K562 (cell line): ENCODE measurements around the gene SLC10A3. TPM values are rescaled to one million over a fixed set of nuclear protein-coding genes. Genes with fewer than 3 reads are reported as not detected.

Source experiments
- BRCA1 ChIP-seq, 2 experiments: fragments of 450-650 bp in 1 of 2; sonication (generic) in 1 of 2; formaldehyde crosslinking in 1 of 2; IDR thresholded peaks; 2 replicates each; pipeline versions ENCODE4 v1.5.0 to v1.6.1; 2017 to 2020; ENCODE audit warnings: mild to moderate bottlenecking in 1 of 2, missing genetic modification reagents in 1 of 2
- CHD2 ChIP-seq: IDR thresholded peaks from 2 replicates; pipeline ENCODE4 v1.6.1; 2011; ENCODE audit warnings: low read depth, low read length
- GTF2A2 ChIP-seq: IDR thresholded peaks from 2 replicates; pipeline ENCODE4 v1.6.1; 2016; ENCODE audit warnings: mild to moderate bottlenecking, missing genetic modification characterization, missing compliant biosample characterization
- IFI16 ChIP-seq: fragments of 250-450 bp; sonication (Bioruptor Pico); IDR thresholded peaks from 2 replicates; pipeline ENCODE4 v2.1.2; 2022; ENCODE audit warnings: mild to moderate bottlenecking, inconsistent platforms
- NEUROD1 ChIP-seq: fragments of 150-350 bp; IDR thresholded peaks from 2 replicates; pipeline ENCODE4 v1.6.1; 2014; ENCODE audit warnings: borderline replicate concordance, low read length, low read depth; ENCODE audit not compliant: partially characterized antibody
- NFE2L1 ChIP-seq: fragments of 450-650 bp; IDR thresholded peaks from 2 replicates; pipeline ENCODE4 v1.6.1; 2016; ENCODE audit warnings: missing genetic modification characterization, low read depth, mild to moderate bottlenecking, missing compliant biosample characterization, moderate library complexity, borderline replicate concordance
- NR2F6 ChIP-seq: fragments of 450-650 bp; formaldehyde crosslinking; IDR thresholded peaks from 2 replicates; pipeline ENCODE4 v1.4.0; 2020; ENCODE audit warnings: mild to moderate bottlenecking
- ZNF143 ChIP-seq: sonication (generic); formaldehyde crosslinking; IDR thresholded peaks from 2 replicates; pipeline ENCODE4 v1.9.0; 2022; ENCODE audit warnings: mild to moderate bottlenecking, missing genetic modification reagents
- ZNF184 ChIP-seq: sonication (generic); formaldehyde crosslinking; IDR thresholded peaks from 2 replicates; pipeline ENCODE4 v1.5.0; 2020; ENCODE audit warnings: missing genetic modification reagents
- polyA plus RNA-seq, 8 experiments: library from polyadenylated mRNA; depleted of rRNA in 4 of 8; stranded (reverse) in 5 of 8; unstranded in 3 of 8; fragments of >200 nt; fragmentation: Nextera tagmentation in 2 of 8; fragmentation: Illumina TruSeq in 1 of 8; extraction: Ambion mirVana in 2 of 8; extraction: Trizol in 1 of 8; gene quantifications; 2 replicates each; pipeline versions ENCODE4 v1.2.1 to v1.2.3, GENCODE V29; 2011 to 2014; ENCODE audit warnings: inconsistent platforms in 1 of 8, missing spikeins in 1 of 8
- total RNA-seq, 7 experiments: library from RNA; depleted of rRNA in 6 of 7; stranded (reverse); fragments of >200 nt in 6 of 7; fragmentation: Illumina TruSeq in 2 of 7; extraction: Trizol in 2 of 7; gene quantifications; 2 replicates each; pipeline versions ENCODE4 v1.2.1 to v1.2.3, GENCODE V29; 2011 to 2021; ENCODE audit warnings: low replicate concordance in 1 of 7
- TF ChIP-seq, protein P1 (sequence below): sonication (generic); formaldehyde crosslinking; IDR thresholded peaks from 2 replicates; pipeline ENCODE4 v1.8.1; 2023; ENCODE audit warnings: mild to moderate bottlenecking, missing genetic modification reagents
- TF ChIP-seq, protein P2 (sequence below): IDR thresholded peaks from 2 replicates; pipeline ENCODE4 v1.6.1; 2011; ENCODE audit warnings: borderline replicate concordance, low read depth, mild to moderate bottlenecking, moderate library complexity, low read length; ENCODE audit not compliant: insufficient read depth, poor library complexity, severe bottlenecking
- TF ChIP-seq, protein P3 (sequence below), 2 experiments: fragments of 200-800 bp in 1 of 2; sonication (Bioruptor generic) in 1 of 2; sonication (generic) in 1 of 2; formaldehyde crosslinking in 1 of 2; IDR thresholded peaks in 1 of 2; conservative IDR thresholded peaks in 1 of 2; 2 replicates each; pipeline versions ENCODE4 v1.5.0 to v1.6.1; 2016 to 2020; ENCODE audit warnings: missing compliant biosample characterization in 1 of 2, missing genetic modification characterization in 1 of 2, missing genetic modification reagents in 1 of 2
- TF ChIP-seq, protein P4 (sequence below), 3 experiments: fragments of 200-800 bp in 1 of 3; fragments of 250-450 bp in 1 of 3; fragments of 450-650 bp in 1 of 3; sonication (Bioruptor Pico) in 1 of 3; sonication (Bioruptor generic) in 1 of 3; formaldehyde crosslinking in 1 of 3; IDR thresholded peaks; 2 replicates each; pipeline versions ENCODE4 v1.6.1 to v1.8.0; 2016 to 2022; ENCODE audit warnings: mild to moderate bottlenecking in 2 of 3, missing genetic modification characterization in 2 of 3, missing compliant biosample characterization in 1 of 3, moderate library complexity in 1 of 3
- TF ChIP-seq, protein P5 (sequence below): sonication (generic); formaldehyde crosslinking; IDR thresholded peaks from 2 replicates; pipeline ENCODE4 v1.8.1; 2023; ENCODE audit warnings: mild to moderate bottlenecking, missing genetic modification reagents

Gene SLC10A3
- total and polyA plus RNA-seq, 9 of the 15 experiments (the other 6 are each of a cell fraction or from before 2014, with no cell fraction given), result 5.2 to 30.6 (median 16.7) TPM

DNA sequence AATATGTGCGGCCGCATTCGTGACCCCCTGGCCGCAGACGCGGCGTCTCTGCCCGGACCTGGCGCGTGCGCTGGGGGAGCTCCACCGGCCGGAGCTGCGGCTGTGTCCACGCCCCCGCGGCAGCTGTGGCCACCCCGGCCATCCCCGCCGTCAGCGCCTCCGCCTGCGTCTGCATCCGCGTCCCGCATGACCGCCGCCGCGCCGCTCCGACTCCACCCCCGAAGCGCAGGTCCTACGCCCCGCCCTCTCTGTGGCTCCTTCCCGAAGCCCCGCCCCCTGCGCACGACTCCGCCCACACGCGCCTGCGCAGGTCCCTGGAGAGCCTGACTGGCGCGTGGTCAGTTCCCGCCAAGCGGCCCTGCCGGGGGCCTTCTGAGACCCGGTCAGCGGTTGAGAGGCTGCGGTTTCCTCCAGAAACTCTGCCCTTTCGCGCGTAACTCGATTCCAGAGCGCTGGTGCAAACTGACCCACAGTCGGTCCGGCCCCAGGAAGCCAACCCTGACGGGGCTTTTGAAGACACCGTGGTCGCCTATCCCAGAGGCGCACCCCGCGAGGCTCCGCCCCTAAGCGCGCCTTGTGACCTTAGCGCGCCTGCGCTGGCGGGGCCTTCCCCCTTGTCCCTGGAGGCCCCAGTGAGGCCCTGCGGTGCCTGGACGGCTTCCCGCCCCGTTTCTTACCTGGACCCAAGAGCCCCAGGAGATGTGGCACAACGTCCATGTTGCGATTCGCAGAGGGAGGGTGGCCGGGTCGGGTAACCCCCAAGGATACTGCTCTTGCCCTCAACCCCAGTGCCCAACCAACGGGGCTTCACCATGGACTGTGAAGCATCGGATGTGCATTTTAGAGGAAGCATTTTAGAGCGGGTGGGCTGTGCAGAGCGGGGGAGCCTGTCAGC lies 11.5 kb downstream of the SLC10A3 start, which contains the start of gene LAGE3 (continued):
- TF ChIP-seq, protein P1, sequence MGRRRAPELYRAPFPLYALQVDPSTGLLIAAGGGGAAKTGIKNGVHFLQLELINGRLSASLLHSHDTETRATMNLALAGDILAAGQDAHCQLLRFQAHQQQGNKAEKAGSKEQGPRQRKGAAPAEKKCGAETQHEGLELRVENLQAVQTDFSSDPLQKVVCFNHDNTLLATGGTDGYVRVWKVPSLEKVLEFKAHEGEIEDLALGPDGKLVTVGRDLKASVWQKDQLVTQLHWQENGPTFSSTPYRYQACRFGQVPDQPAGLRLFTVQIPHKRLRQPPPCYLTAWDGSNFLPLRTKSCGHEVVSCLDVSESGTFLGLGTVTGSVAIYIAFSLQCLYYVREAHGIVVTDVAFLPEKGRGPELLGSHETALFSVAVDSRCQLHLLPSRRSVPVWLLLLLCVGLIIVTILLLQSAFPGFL (CRISPR knock-in tag), result no peak
- no peak for TF ChIP-seq ZNF184 (CRISPR knock-in tag)
- TF ChIP-seq, protein P2, sequence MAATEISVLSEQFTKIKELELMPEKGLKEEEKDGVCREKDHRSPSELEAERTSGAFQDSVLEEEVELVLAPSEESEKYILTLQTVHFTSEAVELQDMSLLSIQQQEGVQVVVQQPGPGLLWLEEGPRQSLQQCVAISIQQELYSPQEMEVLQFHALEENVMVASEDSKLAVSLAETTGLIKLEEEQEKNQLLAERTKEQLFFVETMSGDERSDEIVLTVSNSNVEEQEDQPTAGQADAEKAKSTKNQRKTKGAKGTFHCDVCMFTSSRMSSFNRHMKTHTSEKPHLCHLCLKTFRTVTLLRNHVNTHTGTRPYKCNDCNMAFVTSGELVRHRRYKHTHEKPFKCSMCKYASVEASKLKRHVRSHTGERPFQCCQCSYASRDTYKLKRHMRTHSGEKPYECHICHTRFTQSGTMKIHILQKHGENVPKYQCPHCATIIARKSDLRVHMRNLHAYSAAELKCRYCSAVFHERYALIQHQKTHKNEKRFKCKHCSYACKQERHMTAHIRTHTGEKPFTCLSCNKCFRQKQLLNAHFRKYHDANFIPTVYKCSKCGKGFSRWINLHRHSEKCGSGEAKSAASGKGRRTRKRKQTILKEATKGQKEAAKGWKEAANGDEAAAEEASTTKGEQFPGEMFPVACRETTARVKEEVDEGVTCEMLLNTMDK, result no peak
- TF ChIP-seq, protein P3, sequence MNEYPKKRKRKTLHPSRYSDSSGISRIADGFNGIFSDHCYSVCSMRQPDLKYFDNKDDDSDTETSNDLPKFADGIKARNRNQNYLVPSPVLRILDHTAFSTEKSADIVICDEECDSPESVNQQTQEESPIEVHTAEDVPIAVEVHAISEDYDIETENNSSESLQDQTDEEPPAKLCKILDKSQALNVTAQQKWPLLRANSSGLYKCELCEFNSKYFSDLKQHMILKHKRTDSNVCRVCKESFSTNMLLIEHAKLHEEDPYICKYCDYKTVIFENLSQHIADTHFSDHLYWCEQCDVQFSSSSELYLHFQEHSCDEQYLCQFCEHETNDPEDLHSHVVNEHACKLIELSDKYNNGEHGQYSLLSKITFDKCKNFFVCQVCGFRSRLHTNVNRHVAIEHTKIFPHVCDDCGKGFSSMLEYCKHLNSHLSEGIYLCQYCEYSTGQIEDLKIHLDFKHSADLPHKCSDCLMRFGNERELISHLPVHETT (CRISPR knock-in tag; conservative IDR thresholded peaks at IDR 0.05 in 1 of 2, IDR thresholded peaks at IDR 0.05 in 1 of 2), result peak in 1 of 2 experiments; percentile 72; a peak in 2 of 4 replicates
- no peak for TF ChIP-seq NR2F6 (CRISPR knock-in tag)
- TF ChIP-seq NFE2L1 (tag), result no peak
- 0 out of 2 replicates have a peak, but pooled peaks have one; percentile 13 for TF ChIP-seq CHD2
- TF ChIP-seq NEUROD1, result no peak
- TF ChIP-seq, protein P4, sequence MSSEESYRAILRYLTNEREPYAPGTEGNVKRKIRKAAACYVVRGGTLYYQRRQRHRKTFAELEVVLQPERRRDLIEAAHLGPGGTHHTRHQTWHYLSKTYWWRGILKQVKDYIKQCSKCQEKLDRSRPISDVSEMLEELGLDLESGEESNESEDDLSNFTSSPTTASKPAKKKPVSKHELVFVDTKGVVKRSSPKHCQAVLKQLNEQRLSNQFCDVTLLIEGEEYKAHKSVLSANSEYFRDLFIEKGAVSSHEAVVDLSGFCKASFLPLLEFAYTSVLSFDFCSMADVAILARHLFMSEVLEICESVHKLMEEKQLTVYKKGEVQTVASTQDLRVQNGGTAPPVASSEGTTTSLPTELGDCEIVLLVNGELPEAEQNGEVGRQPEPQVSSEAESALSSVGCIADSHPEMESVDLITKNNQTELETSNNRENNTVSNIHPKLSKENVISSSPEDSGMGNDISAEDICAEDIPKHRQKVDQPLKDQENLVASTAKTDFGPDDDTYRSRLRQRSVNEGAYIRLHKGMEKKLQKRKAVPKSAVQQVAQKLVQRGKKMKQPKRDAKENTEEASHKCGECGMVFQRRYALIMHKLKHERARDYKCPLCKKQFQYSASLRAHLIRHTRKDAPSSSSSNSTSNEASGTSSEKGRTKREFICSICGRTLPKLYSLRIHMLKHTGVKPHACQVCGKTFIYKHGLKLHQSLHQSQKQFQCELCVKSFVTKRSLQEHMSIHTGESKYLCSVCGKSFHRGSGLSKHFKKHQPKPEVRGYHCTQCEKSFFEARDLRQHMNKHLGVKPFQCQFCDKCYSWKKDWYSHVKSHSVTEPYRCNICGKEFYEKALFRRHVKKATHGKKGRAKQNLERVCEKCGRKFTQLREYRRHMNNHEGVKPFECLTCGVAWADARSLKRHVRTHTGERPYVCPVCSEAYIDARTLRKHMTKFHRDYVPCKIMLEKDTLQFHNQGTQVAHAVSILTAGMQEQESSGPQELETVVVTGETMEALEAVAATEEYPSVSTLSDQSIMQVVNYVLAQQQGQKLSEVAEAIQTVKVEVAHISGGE (CRISPR knock-in tag; IDR thresholded peaks at IDR 0.05), result no peak
- TF ChIP-seq GTF2A2 (tag), result no peak
- TF ChIP-seq, protein P5, sequence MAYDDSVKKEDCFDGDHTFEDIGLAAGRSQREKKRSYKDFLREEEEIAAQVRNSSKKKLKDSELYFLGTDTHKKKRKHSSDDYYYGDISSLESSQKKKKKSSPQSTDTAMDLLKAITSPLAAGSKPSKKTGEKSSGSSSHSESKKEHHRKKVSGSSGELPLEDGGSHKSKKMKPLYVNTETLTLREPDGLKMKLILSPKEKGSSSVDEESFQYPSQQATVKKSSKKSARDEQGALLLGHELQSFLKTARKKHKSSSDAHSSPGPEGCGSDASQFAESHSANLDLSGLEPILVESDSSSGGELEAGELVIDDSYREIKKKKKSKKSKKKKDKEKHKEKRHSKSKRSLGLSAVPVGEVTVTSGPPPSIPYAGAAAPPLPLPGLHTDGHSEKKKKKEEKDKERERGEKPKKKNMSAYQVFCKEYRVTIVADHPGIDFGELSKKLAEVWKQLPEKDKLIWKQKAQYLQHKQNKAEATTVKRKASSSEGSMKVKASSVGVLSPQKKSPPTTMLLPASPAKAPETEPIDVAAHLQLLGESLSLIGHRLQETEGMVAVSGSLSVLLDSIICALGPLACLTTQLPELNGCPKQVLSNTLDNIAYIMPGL (CRISPR knock-in tag), result 0 out of 2 replicates have a peak, but pooled peaks have one; percentile 22
- no peak for TF ChIP-seq ZNF143 (CRISPR knock-in tag)
- TF ChIP-seq BRCA1 (IDR thresholded peaks at IDR 0.05), result no peak
- no peak for TF ChIP-seq BRCA1 (CRISPR knock-in tag; IDR thresholded peaks at IDR 0.05)
- TF ChIP-seq IFI16, result no peak
